OCI-LY1 (cell line): ENCODE data around the gene PLXNA3.

Source experiments
- H2AFZ ChIP-seq: fragments of 200-600 bp; sonication (generic), shearing (Covaris generic); 2 replicates; pipeline ENCODE4 v1.6.0; 2014; ENCODE audit warnings: antibody characterized with exemption, mild to moderate bottlenecking, low read length
- H3F3A ChIP-seq: fragments of 200-600 bp; sonication (generic), shearing (Covaris generic); 2 replicates; pipeline ENCODE4 v1.6.0; 2014; ENCODE audit warnings: mild to moderate bottlenecking, antibody characterized with exemption, low read length, moderate library complexity; ENCODE audit not compliant: insufficient read depth
- H3K27ac ChIP-seq: fragments of 200-600 bp; sonication (generic); 2 replicates; pipeline ENCODE4 v1.5.1; 2014; ENCODE audit warnings: low read length, mixed run types, mild to moderate bottlenecking, low read depth; ENCODE audit not compliant: poor library complexity, severe bottlenecking
- H3K27me3 ChIP-seq: fragments of 200-600 bp; sonication (generic); 2 replicates; pipeline ENCODE4 v1.6.0; 2014; ENCODE audit warnings: antibody characterized with exemption, mild to moderate bottlenecking, low read length, moderate library complexity; ENCODE audit not compliant: insufficient read depth
- H3K36me3 ChIP-seq: fragments of 200-600 bp; sonication (generic); 2 replicates; pipeline ENCODE4 v1.6.1; 2014; ENCODE audit warnings: mild to moderate bottlenecking, antibody characterized with exemption, low read length, moderate library complexity, mixed read lengths; ENCODE audit not compliant: insufficient read depth
- H3K4me1 ChIP-seq: fragments of 200-600 bp; sonication (generic); 2 replicates; pipeline ENCODE4 v1.5.1; 2014; ENCODE audit warnings: mild to moderate bottlenecking, low read length, moderate library complexity; ENCODE audit not compliant: insufficient read depth, severe bottlenecking
- H3K4me2 ChIP-seq: fragments of 200-600 bp; sonication (generic), shearing (Covaris generic); 2 replicates; pipeline ENCODE4 v1.6.1; 2014; ENCODE audit warnings: low read length
- H3K4me3 ChIP-seq: fragments of 200-600 bp; sonication (generic); 2 replicates; pipeline ENCODE4 v1.5.1; 2014; ENCODE audit warnings: low read length, low read depth, mild to moderate bottlenecking, mixed read lengths; ENCODE audit not compliant: poor library complexity, severe bottlenecking
- H3K79me2 ChIP-seq: fragments of 200-600 bp; shearing (Covaris generic); 2 replicates; pipeline ENCODE4 v1.6.1; 2016; ENCODE audit warnings: mixed run types, low read length, mixed read lengths; ENCODE audit not compliant: insufficient read depth
- H3K9ac ChIP-seq: fragments of 200-600 bp; sonication (generic), shearing (Covaris generic); 2 replicates; pipeline ENCODE4 v1.6.1; 2014; ENCODE audit warnings: mild to moderate bottlenecking, low read length, mixed read lengths
- H3K9me2 ChIP-seq: fragments of 200-600 bp; sonication (generic), shearing (Covaris generic); 2 replicates; pipeline ENCODE4 v1.6.1; 2014; ENCODE audit warnings: low read depth, mild to moderate bottlenecking, low read length, mixed read lengths
- H3K9me3 ChIP-seq: fragments of 200-600 bp; shearing (Covaris generic); 2 replicates; pipeline ENCODE4 v1.6.1; 2014; ENCODE audit warnings: low read length, mixed read lengths
- H4K20me1 ChIP-seq: fragments of 200-600 bp; sonication (generic), shearing (Covaris generic); 2 replicates; pipeline ENCODE4 v1.6.0; 2016; ENCODE audit warnings: mild to moderate bottlenecking, low read length; ENCODE audit not compliant: insufficient read depth
- EZH2 ChIP-seq: fragments of 200-600 bp; sonication (generic), shearing (Covaris generic); IDR thresholded peaks from 2 replicates; pipeline ENCODE4 v1.8.0; 2017; ENCODE audit warnings: borderline replicate concordance, mixed run types, mild to moderate bottlenecking, antibody characterized with exemption, low read length, moderate library complexity, mixed read lengths
- TF ChIP-seq, protein P1 (sequence below): fragments of 200-600 bp; sonication (generic), shearing (Covaris generic); IDR thresholded peaks from 2 replicates; pipeline ENCODE4 v1.5.1; 2017; ENCODE audit warnings: mild to moderate bottlenecking, antibody characterized with exemption, low read length, moderate library complexity, mixed read lengths

Gene PLXNA3

GRCh38 chrX:154411981-154412340 is 46.1 kb upstream of the PLXNA3 start:
- H3K9ac ChIP-seq: peak overlapping the region; percentile 85
- no peaks in the 10 kb centered on the region for H3K9me2 ChIP-seq
- H3K4me3 ChIP-seq: peak overlapping the region; percentile 75
- peaks cover 32% of the 10 kb centered on the region for H3K4me1 ChIP-seq
- H3K4me2 ChIP-seq: peak overlapping the region; percentile 86
- no peaks in the 10 kb centered on the region for H3K36me3 ChIP-seq
- no peak overlapping the region for H2AFZ ChIP-seq
- H4K20me1 ChIP-seq: no peaks in the 10 kb centered on the region
- H3K9me3 ChIP-seq: no peaks in the 10 kb centered on the region
- no peaks in the 10 kb centered on the region for H3F3A ChIP-seq
- H3K27me3 ChIP-seq: no peaks in the 10 kb centered on the region
- peak overlapping the region; percentile 72 for H3K27ac ChIP-seq
- no peaks in the 10 kb centered on the region for H3K79me2 ChIP-seq
- TF ChIP-seq EZH2: no peak
- TF ChIP-seq, protein P1, sequence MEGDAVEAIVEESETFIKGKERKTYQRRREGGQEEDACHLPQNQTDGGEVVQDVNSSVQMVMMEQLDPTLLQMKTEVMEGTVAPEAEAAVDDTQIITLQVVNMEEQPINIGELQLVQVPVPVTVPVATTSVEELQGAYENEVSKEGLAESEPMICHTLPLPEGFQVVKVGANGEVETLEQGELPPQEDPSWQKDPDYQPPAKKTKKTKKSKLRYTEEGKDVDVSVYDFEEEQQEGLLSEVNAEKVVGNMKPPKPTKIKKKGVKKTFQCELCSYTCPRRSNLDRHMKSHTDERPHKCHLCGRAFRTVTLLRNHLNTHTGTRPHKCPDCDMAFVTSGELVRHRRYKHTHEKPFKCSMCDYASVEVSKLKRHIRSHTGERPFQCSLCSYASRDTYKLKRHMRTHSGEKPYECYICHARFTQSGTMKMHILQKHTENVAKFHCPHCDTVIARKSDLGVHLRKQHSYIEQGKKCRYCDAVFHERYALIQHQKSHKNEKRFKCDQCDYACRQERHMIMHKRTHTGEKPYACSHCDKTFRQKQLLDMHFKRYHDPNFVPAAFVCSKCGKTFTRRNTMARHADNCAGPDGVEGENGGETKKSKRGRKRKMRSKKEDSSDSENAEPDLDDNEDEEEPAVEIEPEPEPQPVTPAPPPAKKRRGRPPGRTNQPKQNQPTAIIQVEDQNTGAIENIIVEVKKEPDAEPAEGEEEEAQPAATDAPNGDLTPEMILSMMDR: no peak

GRCh38 chrX:154412468-154412867 is 45.6 kb upstream of the PLXNA3 start:
- H2AFZ ChIP-seq: no peak overlapping the region
- H3K36me3 ChIP-seq: no peaks in the 10 kb centered on the region
- no peaks in the 10 kb centered on the region for H3K9me3 ChIP-seq
- H3K4me1 ChIP-seq: peaks cover 32% of the 10 kb centered on the region
- TF ChIP-seq, protein P1: no peak
- no peak for TF ChIP-seq EZH2
- H3K9ac ChIP-seq: peak overlapping the region; percentile 85
- H3K4me2 ChIP-seq: peak overlapping the region; percentile 86
- H4K20me1 ChIP-seq: no peaks in the 10 kb centered on the region
- H3K79me2 ChIP-seq: no peaks in the 10 kb centered on the region
- no peaks in the 10 kb centered on the region for H3K27me3 ChIP-seq
- H3K4me3 ChIP-seq: peak overlapping the region; percentile 75
- H3K9me2 ChIP-seq: no peaks in the 10 kb centered on the region
- no peaks in the 10 kb centered on the region for H3F3A ChIP-seq
- peak overlapping the region; percentile 72 for H3K27ac ChIP-seq

DNA sequence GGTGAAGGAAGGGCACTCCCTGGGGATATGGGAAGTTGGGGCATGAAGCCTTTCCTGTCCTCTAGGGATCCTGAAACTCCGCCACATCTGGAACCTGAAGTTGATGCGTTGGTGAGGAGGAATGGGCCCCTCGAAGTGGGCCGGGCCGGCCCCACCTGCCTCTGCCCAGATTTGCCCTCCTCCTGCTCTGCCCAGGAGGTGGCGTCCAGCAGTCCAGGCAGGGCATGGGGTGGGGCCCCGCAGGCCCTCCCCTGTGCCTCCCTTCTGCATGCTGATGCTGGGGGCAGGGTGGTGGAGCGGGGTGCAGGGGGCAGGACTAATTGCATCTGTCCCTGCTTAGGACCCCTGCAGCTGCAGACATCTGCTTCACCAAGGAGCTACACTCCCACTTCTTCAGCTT is 44.9 kb upstream of the PLXNA3 start:
- Histone ChIP-seq H3K27me3 (no peaks in the 10 kb centered on the region), H3K4me3 (no peak overlapping the region), H3K79me2 (no peaks in the 10 kb centered on the region), H3F3A (no peaks in the 10 kb centered on the region), H3K4me1 (peaks cover 29% of the 10 kb centered on the region), H2AFZ (no peak overlapping the region), H4K20me1 (no peaks in the 10 kb centered on the region), H3K36me3 (no peaks in the 10 kb centered on the region), H3K27ac (peak overlapping the region; percentile 72), H3K9ac (no peak overlapping the region), H3K9me3 (no peaks in the 10 kb centered on the region), H3K9me2 (no peaks in the 10 kb centered on the region), H3K4me2 (no peak overlapping the region)
- no peak for TF ChIP-seq EZH2
- TF ChIP-seq, protein P1: no peak
